Retinal pigment epithelial cell (primary cell): ENCODE data around the gene GARNL3.

Experiments used
- DNase-seq: peaks from one replicate; pipeline ENCODE4 v3.0.0-alpha.2; 2010; ENCODE audit warnings: low read depth
- H3K4me3 ChIP-seq: 2 replicates; pipeline ENCODE4 v1.5.1; 2011; ENCODE audit warnings: mild to moderate bottlenecking, low read length, control low read depth, moderate library complexity
- CTCF ChIP-seq: conservative IDR thresholded peaks from 2 replicates; pipeline ENCODE4 v1.5.1; 2011; ENCODE audit warnings: low read depth, low read length, control low read depth, inconsistent platforms

Gene GARNL3

GRCh38 chr9:127395497-127396252 lies 131.1 kb downstream of the GARNL3 start:
- no peak for TF ChIP-seq CTCF
- no peak for DNase-seq
- H3K4me3 ChIP-seq = peak overlapping the region; percentile 72

GRCh38 chr9:127396253-127396807 lies 131.8 kb downstream of the GARNL3 start:
- peak overlapping the region; percentile 72 for H3K4me3 ChIP-seq

GRCh38 chr9:127396808-127397645 lies 132.5 kb downstream of the GARNL3 start, which contains the start of gene SLC2A8:
SLC2A8 (plus strand) TSS chr9:127397169; CDS start chr9:127397231, 62 bp downstream.
- peak within 1 kb of the TSS; percentile 72 for H3K4me3 ChIP-seq
- peak; percentile 9 for TF ChIP-seq CTCF

More at GRCh38 chr9:127396253-127396807, 131.8 kb downstream of the GARNL3 start:
- no peak for TF ChIP-seq CTCF
- DNase-seq = no peak

GRCh38 chr9:127397646-127398274 lies 133.2 kb downstream of the GARNL3 start:
- no peak for DNase-seq
- peak; percentile 65 for TF ChIP-seq CTCF

More at GRCh38 chr9:127396808-127397645, 132.5 kb downstream of the GARNL3 start, which contains the start of gene SLC2A8:
- DNase-seq = peak; percentile 99

GRCh38 chr9:127398275-127398647 lies 133.7 kb downstream of the GARNL3 start:
- DNase-seq = no peak
- TF ChIP-seq CTCF = no peak
- H3K4me3 ChIP-seq = peak overlapping the region; percentile 57

More at GRCh38 chr9:127397646-127398274, 133.2 kb downstream of the GARNL3 start:
- H3K4me3 ChIP-seq = peak overlapping the region; percentile 57

GRCh38 chr9:127398715-127399400 lies 134.3 kb downstream of the GARNL3 start:
- no peak for DNase-seq
- H3K4me3 ChIP-seq = no peak overlapping the region
- TF ChIP-seq CTCF = no peak
